ENCODE results near the gene SLC25A48. TPM values are rescaled to one million over a fixed set of nuclear protein-coding genes. Genes with fewer than 3 reads are reported as not detected.

The SLC25A48 gene
- total RNA-seq, 2 donors from 2014 or later = 0.99 to 1.0 TPM

- ATAC-seq (no peak), DNase-seq (no peak)
- Histone ChIP-seq H3K36me3 (replicated peaks in 1 of 2; ENCODE audit: insufficient read depth in 1 of 2, low read depth in 2 of 2) (no peaks in the 10 kb centered on the region), H3K27ac (no peak overlapping the region), H3K9me3 (no peaks in the 10 kb centered on the region), H3K27me3 (no peaks in the 10 kb centered on the region), H3K4me3 (no peak overlapping the region), H3K4me1 (peaks cover 14% of the 10 kb centered on the region)
- intact Hi-C loops (cut with DNase I) = no loop called here
- TF ChIP-seq CTCF (IDR thresholded peaks at IDR 0.05) = no peak
- TF ChIP-seq POLR2A (IDR thresholded peaks at IDR 0.05) = no peak
- 58 to 71% methylated on average over 8 of the region's 8 CpGs for WGBS, 2 donors
Measured at GRCh38 chr5:135894276-135894675, 59.8 kb downstream of the SLC25A48 start.

- intact Hi-C loops (cut with DNase I) = no loop called here
- H3K4me3 ChIP-seq = no peak overlapping the region
- TF ChIP-seq POLR2A (IDR thresholded peaks at IDR 0.05) (no peak), CTCF (IDR thresholded peaks at IDR 0.05) (no peak)
Measured at GRCh38 chr5:135894789-135895188, 60.3 kb downstream of the SLC25A48 start.

GRCh38 chr5:135895474-135896006, 61.1 kb downstream of the SLC25A48 start, which contains the start of gene IL9:
Gene IL9 (minus strand): TSS chr5:135895841. CDS start chr5:135895816, 25 bp downstream.
- peaks cover 14% of the 10 kb centered on the region for H3K4me1 ChIP-seq
- H3K27me3 ChIP-seq = no peaks in the 10 kb centered on the region
- H3K36me3 ChIP-seq (replicated peaks in 1 of 2; ENCODE audit: insufficient read depth in 1 of 2, low read depth in 2 of 2) = no peaks in the 10 kb centered on the region
- 45 to 48% methylated on average over 7 of the region's 7 CpGs for WGBS, 2 donors
- intact Hi-C loops (cut with DNase I) = no loop called here
- no peak for TF ChIP-seq CTCF (IDR thresholded peaks at IDR 0.05)
- no peak for TF ChIP-seq POLR2A (IDR thresholded peaks at IDR 0.05)
- no peak within 1 kb of the TSS for H3K27ac ChIP-seq
- no peak within 1 kb of the TSS for H3K4me3 ChIP-seq
- no peaks in the 10 kb centered on the region for H3K9me3 ChIP-seq
- ATAC-seq (no peak), DNase-seq (no peak)

More at GRCh38 chr5:135894789-135895188, 60.3 kb downstream of the SLC25A48 start:
- WGBS, 2 donors = 36 to 49% methylated on average over 2 of the region's 2 CpGs
- ATAC-seq = no peak
- no peaks in the 10 kb centered on the region for H3K27me3 ChIP-seq
- peaks cover 14% of the 10 kb centered on the region for H3K4me1 ChIP-seq
- H3K9me3 ChIP-seq = no peaks in the 10 kb centered on the region
- no peak for DNase-seq
- H3K27ac ChIP-seq = no peak overlapping the region
- no peaks in the 10 kb centered on the region for H3K36me3 ChIP-seq (replicated peaks in 1 of 2; ENCODE audit: insufficient read depth in 1 of 2, low read depth in 2 of 2)

GRCh38 chr5:135898651-135899050, 64.2 kb downstream of the SLC25A48 start:
- Histone ChIP-seq H3K27ac (no peak overlapping the region), H3K4me1 (no peaks in the 10 kb centered on the region), H3K36me3 (replicated peaks in 1 of 2; ENCODE audit: insufficient read depth in 1 of 2, low read depth in 2 of 2) (no peaks in the 10 kb centered on the region), H3K4me3 (no peak overlapping the region), H3K9me3 (no peaks in the 10 kb centered on the region), H3K27me3 (no peaks in the 10 kb centered on the region)
- intact Hi-C loops (cut with DNase I) = no loop called here
- WGBS, 2 donors = 70 to 90% methylated on average over 6 of the region's 6 CpGs
- ATAC-seq (no peak), DNase-seq (no peak)
- TF ChIP-seq CTCF (IDR thresholded peaks at IDR 0.05) = no peak
- no peak for TF ChIP-seq POLR2A (IDR thresholded peaks at IDR 0.05)

- ATAC-seq (no peak), DNase-seq (no peak)
- TF ChIP-seq CTCF (IDR thresholded peaks at IDR 0.05) (no peak), POLR2A (IDR thresholded peaks at IDR 0.05) (no peak)
- Histone ChIP-seq H3K4me1 (no peaks in the 10 kb centered on the region), H3K36me3 (replicated peaks in 1 of 2; ENCODE audit: insufficient read depth in 1 of 2, low read depth in 2 of 2) (no peaks in the 10 kb centered on the region), H3K9me3 (no peaks in the 10 kb centered on the region), H3K27ac (no peak overlapping the region), H3K4me3 (no peak overlapping the region), H3K27me3 (no peaks in the 10 kb centered on the region)
- WGBS, 2 donors = 56 to 72% methylated on average over 3 of the region's 3 CpGs
- intact Hi-C loops (cut with DNase I) = no loop called here
Measured at GRCh38 chr5:135900276-135900675, 65.8 kb downstream of the SLC25A48 start.
